NB4 (cell line): ENCODE measurements around the gene GPRASP2.

Experiments used
- CTCF ChIP-seq: IDR thresholded peaks from one replicate; pipeline ENCODE4 v1.5.1; 2012; ENCODE audit warnings: low read depth, low read length
- POLR2A ChIP-seq: IDR thresholded peaks from 2 replicates; pipeline ENCODE4 v1.6.1; 2011; ENCODE audit warnings: mild to moderate bottlenecking; ENCODE audit not compliant: insufficient read length; ENCODE audit errors: extremely low read depth

DNA sequence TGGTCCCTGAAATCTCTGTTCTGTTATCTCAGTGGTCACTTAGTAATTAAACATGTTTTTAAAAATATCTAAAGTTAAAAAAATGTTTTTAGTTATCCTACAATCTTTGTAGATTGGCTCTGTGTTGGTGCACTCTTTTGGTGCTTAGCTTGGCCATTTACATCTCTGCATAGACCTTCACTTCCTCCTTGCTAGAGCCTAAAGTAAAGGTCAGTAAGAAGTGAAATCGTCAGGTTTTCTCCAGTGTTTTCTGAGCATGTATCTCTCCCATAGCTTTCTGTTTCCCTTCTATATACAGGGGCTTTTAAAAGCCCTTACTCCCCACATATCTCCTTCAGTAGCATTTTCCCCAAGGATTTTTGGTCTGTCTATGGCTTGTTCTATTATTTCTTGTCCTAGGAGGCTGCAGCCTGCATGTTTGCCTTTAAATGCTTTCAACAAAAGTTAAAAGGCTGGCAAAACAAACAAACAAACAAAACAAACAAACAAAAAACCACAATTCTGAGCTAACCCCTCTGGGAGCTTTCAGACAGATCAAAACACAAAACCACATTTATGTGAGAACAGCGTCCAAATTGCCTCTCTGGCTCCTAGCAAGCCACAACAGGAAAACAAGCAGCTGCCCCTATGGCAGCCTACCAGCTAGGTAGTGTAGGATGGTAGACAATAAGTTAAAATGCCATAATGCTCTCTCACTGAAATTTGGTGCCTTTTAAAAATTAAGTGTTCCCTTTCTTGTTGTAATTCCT is 27.3 kb upstream of the GPRASP2 start:
- TF ChIP-seq CTCF = no peak
- no peak for TF ChIP-seq POLR2A
